SK-N-SH (cell line): ENCODE results near the gene HSF5.

Experiments
- FOSL2 ChIP-seq: IDR thresholded peaks from 2 replicates; pipeline ENCODE4 v1.4.0; 2012; ENCODE audit warnings: low read depth, mild to moderate bottlenecking, moderate library complexity, borderline replicate concordance
- JUND ChIP-seq: IDR thresholded peaks from 2 replicates; pipeline ENCODE4 v1.4.0; 2012
- NFIC ChIP-seq: IDR thresholded peaks from 2 replicates; pipeline ENCODE4 v1.4.0; 2012; ENCODE audit warnings: borderline replicate concordance
- SIN3A ChIP-seq: IDR thresholded peaks from 2 replicates; pipeline ENCODE4 v1.6.1; 2012; ENCODE audit warnings: low read depth, mild to moderate bottlenecking, low read length, moderate library complexity, borderline replicate concordance
- TF ChIP-seq, protein P1 (sequence below): fragments of 200-600 bp; sonication (generic); IDR thresholded peaks from 2 replicates; pipeline ENCODE4 v1.6.1; 2017; ENCODE audit warnings: antibody characterized with exemption, mild to moderate bottlenecking, moderate library complexity
- TF ChIP-seq, protein P2 (sequence below): fragments of 150-350 bp; IDR thresholded peaks from 2 replicates; pipeline ENCODE4 v1.6.1; 2017; ENCODE audit warnings: antibody characterized with exemption, low read length, low read depth, borderline replicate concordance

DNA sequence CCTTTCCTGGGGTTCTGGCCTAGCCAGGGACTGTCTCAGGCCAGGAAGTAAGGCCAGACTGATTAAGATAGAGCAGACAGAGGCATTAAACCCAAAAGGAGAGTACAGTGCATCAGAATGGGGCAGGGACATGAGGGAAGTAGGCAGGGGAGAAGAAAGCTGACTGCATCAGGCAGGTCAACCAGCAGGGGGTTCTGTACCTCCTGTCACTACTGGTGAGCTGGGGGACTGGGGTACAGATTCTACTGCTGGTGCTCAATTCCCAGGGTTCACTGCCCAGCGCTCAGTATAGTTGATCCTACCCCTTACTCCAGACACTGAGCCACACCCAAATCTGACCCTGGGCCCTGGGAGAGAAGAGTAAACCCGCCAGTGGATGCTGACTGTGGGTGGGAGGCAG is 39.1 kb upstream of the HSF5 start:
- TF ChIP-seq, protein P1, sequence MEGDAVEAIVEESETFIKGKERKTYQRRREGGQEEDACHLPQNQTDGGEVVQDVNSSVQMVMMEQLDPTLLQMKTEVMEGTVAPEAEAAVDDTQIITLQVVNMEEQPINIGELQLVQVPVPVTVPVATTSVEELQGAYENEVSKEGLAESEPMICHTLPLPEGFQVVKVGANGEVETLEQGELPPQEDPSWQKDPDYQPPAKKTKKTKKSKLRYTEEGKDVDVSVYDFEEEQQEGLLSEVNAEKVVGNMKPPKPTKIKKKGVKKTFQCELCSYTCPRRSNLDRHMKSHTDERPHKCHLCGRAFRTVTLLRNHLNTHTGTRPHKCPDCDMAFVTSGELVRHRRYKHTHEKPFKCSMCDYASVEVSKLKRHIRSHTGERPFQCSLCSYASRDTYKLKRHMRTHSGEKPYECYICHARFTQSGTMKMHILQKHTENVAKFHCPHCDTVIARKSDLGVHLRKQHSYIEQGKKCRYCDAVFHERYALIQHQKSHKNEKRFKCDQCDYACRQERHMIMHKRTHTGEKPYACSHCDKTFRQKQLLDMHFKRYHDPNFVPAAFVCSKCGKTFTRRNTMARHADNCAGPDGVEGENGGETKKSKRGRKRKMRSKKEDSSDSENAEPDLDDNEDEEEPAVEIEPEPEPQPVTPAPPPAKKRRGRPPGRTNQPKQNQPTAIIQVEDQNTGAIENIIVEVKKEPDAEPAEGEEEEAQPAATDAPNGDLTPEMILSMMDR, result peak; percentile 38; the same call in 1 of the 2 replicates
- no peak for TF ChIP-seq FOSL2
- TF ChIP-seq SIN3A, result no peak
- TF ChIP-seq NFIC, result no peak
- TF ChIP-seq, protein P2, sequence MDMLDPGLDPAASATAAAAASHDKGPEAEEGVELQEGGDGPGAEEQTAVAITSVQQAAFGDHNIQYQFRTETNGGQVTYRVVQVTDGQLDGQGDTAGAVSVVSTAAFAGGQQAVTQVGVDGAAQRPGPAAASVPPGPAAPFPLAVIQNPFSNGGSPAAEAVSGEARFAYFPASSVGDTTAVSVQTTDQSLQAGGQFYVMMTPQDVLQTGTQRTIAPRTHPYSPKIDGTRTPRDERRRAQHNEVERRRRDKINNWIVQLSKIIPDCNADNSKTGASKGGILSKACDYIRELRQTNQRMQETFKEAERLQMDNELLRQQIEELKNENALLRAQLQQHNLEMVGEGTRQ, result no peak
- TF ChIP-seq JUND, result no peak
